Islet precursor cell (in vitro differentiated cells): ENCODE data around the gene ZNF362.

ENCODE experiments used
- DNase-seq: peaks from one replicate; pipeline ENCODE4 v3.0.0-alpha.2; 2018

The ZNF362 gene

DNA sequence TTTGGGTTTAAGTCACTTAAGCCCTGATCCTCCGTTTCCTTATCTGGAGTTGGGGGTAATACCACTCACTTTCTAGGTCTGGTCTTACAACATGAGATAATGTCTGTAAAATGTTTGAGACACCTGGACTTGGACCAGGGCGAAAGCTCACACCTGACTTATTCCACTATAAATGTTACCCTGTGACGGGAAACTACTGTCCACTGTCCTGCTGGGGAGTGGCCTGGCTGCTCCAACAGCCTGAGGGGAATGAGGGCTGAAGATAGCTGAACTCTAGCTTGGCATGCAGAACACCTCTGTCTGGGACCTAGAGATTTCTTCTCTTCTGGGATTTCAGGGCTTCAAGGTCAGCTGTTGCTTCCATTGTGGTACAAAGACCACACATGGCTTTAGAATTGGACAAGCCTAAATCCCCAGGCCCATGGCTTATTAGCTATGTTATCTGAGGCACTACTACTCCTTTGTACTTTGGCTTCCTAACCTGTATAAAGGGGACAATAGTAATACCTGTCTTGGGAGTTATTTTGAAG lies 74.1 kb downstream of the ZNF362 start:
- no peak for DNase-seq

DNA sequence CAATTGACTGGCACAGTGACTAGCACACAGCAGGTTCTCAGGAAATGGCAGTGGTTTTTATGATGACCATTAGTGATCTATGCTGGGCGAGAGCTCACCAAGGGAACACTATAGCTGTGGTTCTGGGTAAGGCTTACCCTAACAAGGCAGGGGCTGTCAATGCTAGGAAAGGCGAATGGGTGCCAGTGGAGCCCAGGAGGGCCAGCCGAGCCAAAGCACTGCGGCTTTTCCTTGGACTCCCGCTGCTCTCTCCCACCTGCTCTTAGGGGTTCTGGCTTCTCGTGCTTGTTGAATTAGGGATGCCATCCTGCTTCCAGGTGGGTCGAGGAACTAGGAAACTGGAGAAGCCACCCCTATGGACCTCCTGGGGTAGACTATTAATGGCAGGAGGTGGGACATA lies 74.6 kb downstream of the ZNF362 start:
- DNase-seq: no peak

DNA sequence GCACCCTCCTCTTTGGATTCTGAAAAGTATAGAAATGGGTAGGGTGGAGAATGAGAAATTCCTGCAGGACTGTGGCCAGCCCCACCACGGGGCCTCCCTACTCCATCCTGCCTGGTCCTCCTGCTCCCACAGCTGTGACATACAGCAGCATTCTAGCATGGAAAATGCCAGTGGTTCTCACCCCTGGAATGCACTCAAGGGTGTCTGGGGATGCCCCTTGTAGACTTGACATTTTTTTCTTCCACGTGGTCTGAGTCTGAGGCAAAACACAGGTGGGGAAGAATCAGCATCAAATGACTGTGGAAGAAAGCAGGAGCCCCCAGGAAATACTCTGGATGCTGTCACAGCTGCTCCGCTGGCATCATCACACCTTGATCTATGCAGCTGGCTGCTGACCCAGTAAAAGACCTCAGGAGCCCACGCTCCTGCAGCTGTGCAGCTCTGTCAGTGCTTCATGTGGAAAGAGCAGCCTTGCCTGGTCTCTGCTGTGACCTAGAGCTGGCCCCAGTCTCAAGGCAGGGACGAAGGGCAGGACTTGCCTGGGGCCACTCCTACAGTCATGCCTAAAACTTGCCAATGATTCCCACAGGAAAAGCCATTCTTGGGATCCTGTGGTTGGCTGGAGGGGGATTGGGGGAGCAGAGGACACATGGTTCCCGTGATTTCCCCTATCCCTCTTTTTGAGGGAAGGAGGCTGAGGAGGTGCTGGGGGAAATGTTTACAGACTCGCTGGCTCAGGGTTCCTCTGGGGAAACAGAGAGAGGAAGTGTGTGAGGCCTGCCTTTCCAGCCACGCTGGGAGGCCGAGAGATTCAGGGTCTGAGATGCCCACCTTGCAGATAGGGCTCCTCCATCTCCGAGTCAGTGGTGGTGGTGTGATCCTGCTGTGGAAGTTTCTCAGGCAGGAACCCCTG lies 75.4 kb downstream of the ZNF362 start:
- no peak for DNase-seq

DNA sequence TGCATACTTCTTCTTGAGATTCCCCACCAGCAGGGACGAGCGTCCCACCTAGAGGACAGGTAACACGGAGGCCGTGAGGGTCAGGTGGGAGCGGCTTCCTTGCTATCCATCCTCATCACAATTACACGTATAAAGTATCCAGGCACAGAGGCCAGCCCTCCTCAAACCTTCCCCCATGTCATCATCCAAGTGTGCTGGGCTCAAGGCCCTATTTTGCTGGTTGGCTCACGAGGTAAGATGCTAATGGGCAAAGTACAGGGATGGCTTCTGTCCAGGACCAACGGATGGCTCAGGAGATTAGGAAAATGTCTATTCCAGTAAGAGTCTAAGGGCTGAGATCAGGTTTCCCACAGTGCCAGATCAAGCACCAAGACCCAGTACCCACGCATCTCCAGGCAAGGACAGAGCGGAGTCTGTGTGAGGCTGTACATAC lies 76.1 kb downstream of the ZNF362 start:
- DNase-seq: no peak

DNA sequence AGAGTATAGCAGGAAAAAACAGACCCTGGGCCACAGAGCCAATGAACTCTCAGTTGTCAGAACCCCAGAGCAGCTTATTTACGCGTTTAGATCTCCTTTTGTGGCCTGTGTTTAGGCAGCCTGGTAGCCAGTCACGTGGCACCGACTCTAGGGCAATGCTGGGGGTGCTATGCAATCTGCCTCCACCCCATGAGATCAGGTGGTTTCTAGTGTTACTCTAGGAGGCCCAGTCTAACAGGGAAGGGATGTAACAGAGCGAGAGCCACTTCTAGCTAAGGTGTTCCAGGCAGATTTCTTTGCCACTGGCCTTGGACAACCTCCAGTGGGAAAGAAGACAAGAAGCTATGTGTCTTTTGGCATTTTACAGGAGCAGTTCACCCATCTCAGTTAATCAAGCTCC lies 76.6 kb downstream of the ZNF362 start:
- no peak for DNase-seq

DNA sequence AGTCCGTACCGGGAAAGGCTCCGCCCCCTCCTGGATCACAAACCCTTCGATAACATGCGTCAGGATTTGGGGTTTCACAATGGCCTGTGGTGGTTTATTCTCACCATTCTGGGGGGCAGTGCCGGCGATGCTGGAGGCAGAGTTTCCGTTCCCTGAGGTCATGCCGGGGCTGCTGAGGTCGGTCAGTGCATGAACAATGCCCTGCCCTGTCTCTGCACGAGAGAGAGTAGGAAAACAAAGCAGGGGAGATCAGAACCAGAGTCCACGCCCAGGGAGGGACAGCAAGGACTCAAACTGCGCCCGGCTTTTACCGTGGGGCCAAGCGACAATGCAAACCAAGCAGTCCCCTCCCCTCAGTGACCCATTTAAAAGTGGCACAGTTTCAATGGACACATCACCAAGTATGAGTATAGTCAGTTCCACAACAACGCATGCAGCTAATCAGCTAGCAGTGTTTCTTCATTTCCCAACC lies 77.8 kb downstream of the ZNF362 start:
- DNase-seq: no peak

DNA sequence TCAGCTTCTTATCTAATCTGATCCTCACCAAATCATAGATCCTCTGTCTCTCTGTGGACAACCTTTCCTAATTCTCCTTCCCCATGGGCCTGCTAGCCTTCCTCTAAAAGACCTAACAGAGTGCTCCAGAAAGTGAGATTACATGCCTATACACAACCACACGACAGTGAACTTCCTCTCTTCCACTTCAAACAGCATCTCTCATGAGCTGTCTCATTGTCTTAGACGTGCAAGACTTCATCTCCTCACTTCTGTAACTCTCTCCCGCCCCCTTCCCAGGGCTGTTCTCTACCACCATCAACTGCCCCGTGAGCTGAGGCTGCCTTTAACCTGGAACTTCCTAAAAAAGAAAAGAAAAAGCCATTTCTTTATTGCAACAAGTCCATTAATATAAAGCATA lies 78.7 kb downstream of the ZNF362 start:
- no peak for DNase-seq

DNA sequence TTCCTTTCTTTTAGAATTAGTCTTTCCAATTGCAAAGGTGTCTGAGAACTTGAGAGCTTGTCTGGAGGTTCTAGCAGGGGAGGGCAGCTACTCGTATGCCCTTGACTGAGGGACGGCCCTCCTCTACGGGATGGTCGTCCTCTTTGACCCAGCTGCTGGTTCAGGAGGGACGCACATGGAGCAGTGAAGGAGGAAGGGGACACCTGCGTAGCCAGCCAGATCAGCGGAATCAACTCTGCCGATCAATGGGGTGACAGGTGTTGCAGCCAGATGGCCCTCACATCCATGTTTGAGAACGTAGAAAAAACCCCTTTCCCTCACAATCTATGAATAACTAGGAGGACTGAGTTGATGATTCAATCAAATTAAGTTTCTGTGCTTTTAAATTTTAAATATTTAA lies 80.3 kb downstream of the ZNF362 start:
- no peak for DNase-seq

DNA sequence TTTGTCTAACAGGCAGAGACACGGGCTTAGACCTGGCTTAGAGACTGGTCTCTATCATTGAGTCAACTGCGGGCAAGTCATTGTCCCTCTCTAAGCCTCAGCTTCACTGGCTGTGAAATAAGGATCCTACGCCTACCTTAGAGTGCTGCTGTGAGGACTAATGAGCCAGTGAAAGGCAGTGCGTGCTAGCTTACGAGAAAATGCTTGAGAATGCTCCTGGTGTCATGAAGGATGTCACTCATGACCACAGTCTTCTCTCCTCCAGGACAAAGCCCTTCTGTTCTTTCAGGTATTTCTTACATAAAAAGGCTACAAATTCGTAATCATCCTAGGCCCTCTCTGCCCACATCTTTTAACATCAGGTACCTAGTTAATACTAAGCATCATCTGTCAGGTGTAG lies 81.1 kb downstream of the ZNF362 start:
- DNase-seq: no peak

DNA sequence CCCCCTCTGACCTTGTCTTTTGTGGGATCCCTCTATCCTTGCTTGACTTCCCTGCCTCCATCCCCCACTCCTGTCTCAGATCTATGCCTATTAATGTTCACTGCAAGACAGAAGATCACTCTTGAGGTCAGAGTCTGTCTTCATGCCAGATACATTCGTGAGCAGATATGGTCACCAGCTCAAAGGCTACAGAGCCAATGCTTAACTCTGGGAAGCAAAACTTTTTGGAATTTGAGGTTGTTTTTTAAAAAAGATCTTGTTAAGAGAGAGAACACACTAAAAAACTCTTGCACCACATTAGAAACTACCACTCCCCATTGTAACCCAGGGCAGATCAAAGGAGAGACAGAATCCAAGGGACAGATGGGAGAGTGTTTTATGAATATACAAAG lies 81.8 kb downstream of the ZNF362 start:
- no peak for DNase-seq

DNA sequence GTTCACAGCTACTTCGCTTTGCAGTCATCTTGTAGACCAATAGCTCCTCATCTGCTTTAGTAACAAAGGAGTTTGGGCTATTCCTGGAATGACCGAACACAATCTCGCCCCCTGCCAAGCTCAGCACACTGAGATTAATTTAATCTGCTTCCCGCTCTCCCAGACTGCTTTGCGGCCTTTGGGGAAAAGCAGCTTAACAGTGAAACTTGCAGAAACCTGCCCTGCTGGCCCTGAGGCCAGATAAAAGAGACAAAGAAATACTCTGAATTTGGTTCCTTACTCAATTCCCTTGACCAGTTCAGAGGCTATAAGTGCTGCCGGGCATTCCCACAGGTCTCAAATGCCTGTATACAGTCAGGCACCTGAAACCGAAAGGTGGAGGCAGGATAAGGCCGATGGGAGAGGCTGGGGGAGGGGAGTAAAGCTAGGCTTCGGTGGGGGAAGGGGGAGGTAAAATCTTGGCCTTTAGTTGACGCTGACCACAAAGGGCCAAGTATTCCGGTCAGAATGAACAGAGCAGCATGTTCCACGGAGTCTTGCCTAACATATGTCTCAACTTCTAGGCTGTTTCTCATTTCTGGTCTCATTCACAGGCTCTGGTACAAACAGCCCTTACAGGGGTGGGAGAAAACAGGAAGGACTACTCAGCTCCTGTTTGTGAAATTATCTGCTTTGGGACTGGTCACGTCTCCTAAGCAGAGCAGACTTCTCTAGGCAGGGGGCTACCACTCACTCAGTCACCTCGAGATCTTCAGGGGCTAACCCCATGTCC lies 82.3 kb downstream of the ZNF362 start:
- DNase-seq: peak; percentile 88

DNA sequence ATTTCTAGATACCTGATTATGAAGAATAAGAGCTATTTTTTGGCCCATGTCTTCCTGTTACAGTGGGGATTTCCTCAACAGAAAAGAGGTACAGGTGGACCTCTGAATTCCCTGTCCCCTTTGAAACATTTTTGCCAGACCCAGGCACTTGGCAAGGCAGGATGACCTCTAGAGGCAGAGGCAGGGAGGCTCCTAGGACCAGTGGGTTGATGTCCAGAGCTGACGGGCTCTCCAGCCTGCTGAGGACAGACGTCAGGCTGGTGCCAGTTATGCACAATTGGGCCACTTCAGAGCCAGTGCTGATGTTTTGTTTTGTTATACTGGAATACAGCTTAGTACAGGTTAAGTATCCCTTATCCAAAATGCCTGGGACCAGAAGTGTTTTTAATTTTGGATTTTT lies 83.1 kb downstream of the ZNF362 start:
- no peak for DNase-seq

DNA sequence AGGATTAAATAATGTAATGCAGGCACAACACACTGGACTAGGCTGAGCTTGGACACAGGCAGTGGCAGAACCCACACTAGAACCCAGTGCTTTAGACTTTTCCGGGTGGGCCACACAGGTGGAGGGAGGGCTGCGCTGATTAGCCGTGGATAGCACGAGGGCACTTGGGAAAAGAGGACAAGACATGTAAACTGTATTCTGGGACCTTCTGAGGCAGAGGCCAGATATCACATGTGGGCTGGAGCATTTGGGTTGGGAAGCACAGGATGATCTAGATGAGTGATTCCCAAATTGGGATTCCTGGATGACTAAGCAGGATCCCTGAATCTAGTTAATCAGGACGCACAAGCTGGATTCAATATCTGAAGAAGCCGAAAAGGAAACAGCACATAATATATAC lies 84.9 kb downstream of the ZNF362 start:
- DNase-seq: no peak

DNA sequence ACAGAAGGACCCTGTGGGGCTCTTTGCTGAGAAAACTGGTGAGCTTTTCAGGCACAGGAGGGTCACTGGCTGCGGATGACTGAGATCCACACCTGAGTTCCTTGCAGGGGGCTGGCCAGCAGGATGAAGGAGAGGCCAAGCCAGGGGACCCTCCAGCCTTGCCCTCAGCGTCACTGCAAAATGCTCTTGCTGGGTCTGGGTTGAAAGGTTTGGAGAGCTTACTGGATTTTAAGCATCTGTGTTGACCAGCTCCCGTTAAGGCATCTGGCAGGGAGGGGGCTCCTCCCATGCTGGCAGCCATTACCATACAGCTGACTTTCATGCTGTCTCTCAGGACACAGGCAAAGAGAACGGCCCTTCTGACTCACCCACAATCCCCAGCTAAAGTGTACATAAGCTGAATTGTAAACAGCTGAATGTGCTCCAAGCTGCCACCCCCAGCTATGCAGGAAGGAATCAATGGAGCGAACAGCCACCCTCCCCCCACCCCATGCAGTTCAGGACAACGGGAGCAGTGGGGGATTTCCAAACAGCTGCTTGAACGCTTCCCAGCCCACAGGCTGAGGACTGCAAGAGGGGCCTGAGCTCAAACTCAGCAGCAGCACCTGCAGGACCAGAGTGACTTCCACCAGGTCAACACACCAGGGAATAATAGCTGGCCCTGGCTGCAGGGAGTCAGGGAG lies 85.9 kb downstream of the ZNF362 start:
- DNase-seq: peak; percentile 94

DNA sequence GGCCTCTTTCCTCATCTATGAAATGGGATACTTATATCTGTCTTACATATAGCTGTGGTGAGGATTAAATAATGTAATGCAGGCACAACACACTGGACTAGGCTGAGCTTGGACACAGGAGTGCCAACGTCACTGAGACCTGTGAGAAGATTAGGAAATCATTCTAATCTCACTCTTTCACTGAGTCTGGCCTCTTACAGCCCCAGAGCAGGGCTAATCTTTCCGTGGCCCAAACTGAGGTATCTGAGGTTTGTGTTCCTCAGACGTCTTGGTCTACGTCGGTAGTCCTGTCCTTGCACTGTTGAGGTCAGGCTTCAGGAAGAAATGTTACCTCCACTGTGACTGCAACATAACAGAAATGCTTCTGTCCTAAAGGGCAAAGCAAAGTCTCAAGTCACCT lies 87.2 kb downstream of the ZNF362 start:
- DNase-seq: no peak

DNA sequence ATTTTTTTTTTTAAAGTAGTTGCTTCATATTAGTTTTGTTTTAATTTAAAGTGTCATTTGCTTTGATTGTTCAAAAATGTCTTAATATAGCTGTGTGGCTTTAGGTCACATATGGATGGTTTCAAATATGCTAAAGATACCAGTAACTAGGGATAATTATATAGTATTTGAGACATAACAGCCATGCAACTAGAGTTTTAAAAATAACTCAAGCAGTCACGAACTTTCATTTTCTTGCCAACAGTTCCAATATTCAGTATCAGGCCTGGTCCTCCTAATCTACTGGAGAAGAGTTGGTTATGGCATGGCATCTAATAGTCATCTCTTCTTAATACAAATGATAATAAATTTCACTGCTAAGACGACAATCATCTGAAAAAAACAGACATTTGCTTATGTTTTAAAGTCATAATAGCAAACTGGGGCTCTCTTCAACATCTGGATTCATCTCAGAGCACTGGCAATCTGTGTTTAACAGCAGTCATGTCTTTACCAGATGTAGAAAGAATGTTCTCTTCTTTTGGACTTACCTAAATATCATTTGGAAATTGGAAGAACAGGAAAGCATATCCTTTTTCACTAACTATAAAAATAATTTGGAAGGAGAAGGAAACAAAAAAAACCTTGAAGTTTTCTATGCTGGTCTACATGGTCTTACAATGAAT lies 88.7 kb downstream of the ZNF362 start:
- no peak for DNase-seq

DNA sequence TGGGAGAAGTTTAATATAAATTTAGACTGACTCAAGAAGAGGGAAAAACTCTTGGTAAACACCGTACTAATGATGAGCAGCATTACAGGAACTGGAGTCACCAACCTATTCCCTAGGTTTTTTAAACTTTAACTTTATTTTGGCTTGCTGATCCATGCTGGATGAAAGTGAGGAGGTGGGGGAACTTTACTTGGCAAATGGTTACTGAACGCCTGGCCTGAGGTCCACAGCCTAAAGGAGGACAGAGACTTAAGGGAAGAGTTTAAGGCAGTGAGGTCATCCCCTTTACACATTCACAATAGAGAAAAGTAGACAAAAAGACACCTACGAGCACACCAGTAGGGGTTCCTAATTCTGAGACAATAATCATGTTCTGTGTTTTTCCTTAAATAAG lies 90.2 kb downstream of the ZNF362 start:
- DNase-seq: no peak

DNA sequence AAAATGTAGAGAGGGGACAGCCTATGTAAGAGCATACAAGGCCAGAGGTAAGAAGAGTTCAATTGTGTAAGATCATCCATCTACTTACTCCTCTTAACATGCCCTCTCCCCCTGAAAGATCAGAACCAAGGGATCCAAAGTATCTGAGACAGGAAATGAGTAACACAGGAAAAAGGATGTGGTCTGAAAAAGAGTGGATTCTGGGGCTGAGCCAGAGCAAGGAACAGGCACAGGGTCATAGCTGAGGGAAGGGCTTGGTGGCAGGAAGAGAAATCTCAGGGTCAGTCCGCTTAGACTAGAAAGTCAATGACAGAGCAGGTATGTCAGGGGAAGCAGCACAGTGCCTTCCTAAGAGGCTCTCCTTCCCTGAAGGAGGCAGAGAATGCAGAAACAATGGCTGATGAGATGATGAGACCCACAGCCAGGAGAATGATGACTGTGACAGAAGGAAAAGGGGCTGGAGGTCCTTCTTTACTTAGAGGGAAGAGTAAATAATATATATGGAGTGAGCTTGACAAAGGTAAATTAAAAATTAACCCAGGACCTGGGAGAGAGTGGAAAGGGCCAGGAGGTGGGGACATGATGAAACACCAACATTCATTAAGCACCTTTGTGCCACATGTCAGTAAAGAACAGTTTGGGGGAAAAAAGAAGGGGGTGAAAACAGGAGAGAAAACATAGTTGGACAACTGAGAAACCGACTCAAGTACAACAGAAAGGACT lies 90.8 kb downstream of the ZNF362 start:
- peak; percentile 90 for DNase-seq

DNA sequence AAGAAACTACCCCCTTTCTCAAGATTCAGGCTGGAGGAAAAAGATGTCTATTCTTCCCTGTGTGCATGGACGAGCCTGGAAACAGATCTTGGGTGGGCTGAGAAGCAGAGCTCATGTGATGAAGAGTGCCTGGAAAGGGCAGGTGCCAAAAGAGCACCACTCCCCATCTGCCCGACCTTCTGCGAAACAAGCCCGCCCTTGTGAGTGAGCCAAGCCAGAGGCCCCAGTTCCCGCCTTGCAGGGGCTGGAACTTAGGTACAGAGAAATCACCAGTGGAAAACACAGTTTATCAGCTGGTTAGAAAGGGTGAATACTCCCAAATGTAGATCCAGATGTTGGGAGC lies 91.3 kb downstream of the ZNF362 start:
- DNase-seq: no peak

DNA sequence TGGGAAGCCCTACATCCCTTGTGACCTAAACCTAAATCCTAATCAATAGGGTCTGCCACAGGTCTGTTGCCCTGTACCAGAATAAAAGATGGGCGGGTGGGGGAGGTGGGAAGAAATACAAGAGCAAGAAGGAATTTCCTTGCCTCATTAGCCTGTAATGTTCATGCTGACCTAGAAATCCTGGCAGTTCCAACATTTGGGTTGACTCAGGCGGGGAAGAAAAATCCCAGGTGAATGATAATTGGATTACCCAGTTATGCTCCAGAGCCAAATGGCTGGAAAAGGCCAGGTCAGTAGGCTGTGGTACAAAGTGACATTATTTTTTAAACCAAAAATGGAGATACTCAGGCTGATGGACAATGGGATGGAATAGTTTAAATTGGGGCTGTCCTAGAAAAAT lies 91.9 kb downstream of the ZNF362 start:
- DNase-seq: no peak

DNA sequence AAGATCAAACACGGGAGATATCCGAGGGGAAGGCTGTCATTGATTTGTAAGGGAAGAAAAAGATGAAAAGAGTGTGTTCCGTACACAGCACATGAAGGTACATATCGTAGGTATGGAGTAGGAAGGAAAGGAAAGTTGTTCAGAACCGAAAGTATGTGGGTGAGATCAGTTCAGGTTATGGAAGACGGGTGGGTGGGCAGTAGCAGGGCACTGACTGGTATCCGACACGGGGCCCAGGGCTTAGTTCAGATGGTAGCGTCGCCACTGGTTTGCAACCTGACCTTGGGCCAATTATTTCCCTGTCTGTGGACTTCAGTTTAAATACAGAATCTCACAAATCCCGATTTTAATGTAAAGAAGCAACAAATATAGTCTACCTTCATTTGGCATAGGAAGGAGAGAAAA lies 92.4 kb downstream of the ZNF362 start:
- DNase-seq: no peak
